Measurements from ENCODE around the gene TSPYL1.

Gene TSPYL1

DNA sequence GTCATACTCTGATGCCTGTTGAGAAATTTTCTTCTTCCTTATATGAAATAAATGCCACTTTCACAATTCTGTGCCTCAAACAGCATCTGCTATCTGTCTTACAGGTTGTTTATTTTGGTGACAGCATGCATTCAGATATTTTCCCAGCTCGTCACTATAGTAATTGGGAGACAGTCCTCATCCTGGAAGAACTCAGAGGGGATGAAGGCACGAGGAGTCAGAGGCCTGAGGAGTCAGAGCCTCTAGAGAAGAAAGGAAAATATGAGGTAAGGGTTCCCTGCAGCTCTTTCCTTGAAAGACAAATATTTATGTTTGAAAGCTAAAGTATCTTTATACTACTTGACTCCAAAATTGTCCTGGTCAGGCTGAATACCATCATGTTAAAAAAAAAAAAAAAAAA is 41.6 kb downstream of the TSPYL1 start:
- Histone ChIP-seq H3K9me3 (no peaks in the 10 kb centered on the region), H3K4me3 (no peak overlapping the region), H3K36me3 (peaks cover 13 to 31% (median 31%) of the 10 kb centered on the region in 3 donors), H3K27me3 (no peaks in the 10 kb centered on the region), H3K4me1 (no peaks in the 10 kb centered on the region), H3K27ac (no peak overlapping the region)
- no peak for DNase-seq
- intact Hi-C loops (cut with DNase I; ENCODE audit: low total_unique reads) = no loop called here
- TF ChIP-seq, protein P1, sequence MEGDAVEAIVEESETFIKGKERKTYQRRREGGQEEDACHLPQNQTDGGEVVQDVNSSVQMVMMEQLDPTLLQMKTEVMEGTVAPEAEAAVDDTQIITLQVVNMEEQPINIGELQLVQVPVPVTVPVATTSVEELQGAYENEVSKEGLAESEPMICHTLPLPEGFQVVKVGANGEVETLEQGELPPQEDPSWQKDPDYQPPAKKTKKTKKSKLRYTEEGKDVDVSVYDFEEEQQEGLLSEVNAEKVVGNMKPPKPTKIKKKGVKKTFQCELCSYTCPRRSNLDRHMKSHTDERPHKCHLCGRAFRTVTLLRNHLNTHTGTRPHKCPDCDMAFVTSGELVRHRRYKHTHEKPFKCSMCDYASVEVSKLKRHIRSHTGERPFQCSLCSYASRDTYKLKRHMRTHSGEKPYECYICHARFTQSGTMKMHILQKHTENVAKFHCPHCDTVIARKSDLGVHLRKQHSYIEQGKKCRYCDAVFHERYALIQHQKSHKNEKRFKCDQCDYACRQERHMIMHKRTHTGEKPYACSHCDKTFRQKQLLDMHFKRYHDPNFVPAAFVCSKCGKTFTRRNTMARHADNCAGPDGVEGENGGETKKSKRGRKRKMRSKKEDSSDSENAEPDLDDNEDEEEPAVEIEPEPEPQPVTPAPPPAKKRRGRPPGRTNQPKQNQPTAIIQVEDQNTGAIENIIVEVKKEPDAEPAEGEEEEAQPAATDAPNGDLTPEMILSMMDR (IDR thresholded peaks at IDR 0.05) = no peak

DNA sequence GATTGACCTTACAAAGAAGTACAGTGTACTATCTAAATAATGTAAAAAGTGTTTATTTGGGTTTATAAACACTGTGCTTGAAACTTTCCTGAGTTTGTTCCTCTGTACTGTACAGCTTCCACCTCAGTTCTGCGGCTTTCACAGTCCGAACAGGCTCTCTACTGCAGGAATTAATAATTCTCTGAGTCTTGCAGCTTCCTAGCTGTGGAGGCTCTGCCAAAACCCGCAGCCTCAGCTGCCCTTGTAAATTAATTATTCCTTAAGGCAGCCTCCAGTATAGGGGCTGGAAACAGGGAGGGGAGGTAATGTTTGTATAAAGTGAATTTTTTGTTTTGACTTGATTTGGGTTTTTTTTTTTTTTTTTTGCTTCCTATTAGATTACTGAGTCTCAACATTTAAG is 45.0 kb downstream of the TSPYL1 start:
- no peaks in the 10 kb centered on the region for H3K9me3 ChIP-seq
- H3K4me1 ChIP-seq = no peaks in the 10 kb centered on the region
- H3K4me3 ChIP-seq = no peak overlapping the region
- intact Hi-C loops (cut with DNase I; ENCODE audit: low total_unique reads) = no loop called here
- TF ChIP-seq, protein P1 (IDR thresholded peaks at IDR 0.05) = no peak
- peaks cover 13 to 33% (median 26%) of the 10 kb centered on the region in 3 donors for H3K36me3 ChIP-seq
- no peak overlapping the region for H3K27ac ChIP-seq
- no peaks in the 10 kb centered on the region for H3K27me3 ChIP-seq
- DNase-seq = no peak

DNA sequence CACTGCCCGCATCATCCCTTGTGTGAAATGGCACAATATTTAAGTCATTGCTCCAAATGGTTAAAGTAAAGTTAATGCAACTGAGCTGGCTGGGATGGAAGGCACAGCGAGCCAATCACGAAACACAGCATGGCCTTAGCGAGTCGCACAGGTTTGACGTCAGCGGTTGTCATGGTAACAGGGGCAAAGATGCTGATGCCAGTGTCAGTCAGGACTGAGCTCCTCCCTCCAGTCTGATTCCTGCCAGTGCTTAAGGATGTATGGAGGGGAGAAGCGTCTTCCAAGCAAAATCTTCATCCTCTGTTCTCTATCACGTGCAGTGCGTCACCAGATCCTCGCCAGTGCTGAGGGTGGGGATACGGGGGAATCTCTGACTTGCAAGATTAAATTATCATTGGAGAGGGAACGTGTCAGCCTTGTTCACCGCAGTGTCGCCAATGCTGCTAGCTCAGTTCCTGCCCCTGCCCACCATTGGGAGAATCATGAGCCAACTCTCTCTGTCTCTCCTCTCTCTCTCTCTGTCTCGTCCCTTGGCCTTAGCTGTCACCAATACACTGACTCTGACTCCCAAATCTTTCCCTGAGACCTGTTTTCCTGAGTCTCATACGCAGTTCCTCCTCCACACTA is 50.3 kb downstream of the TSPYL1 start:
- Histone ChIP-seq H3K27me3 (no peaks in the 10 kb centered on the region), H3K4me1 (peaks cover 0 to 4% (median 0%) of the 10 kb centered on the region in 4 donors), H3K36me3 (peaks cover 5 to 15% (median 5%) of the 10 kb centered on the region in 3 donors), H3K4me3 (peak overlapping the region in 1 of 2 donors; percentile 13), H3K9me3 (no peaks in the 10 kb centered on the region), H3K27ac (no peak overlapping the region)
- TF ChIP-seq, protein P1 (IDR thresholded peaks at IDR 0.05) = no peak
- DNase-seq = peak; percentile 73 to 88
- intact Hi-C loops (cut with DNase I; ENCODE audit: low total_unique reads) = no loop called here

Data from tibial artery (tissue), 4 donors.